ENCODE data around the gene THSD7B.

DNA sequence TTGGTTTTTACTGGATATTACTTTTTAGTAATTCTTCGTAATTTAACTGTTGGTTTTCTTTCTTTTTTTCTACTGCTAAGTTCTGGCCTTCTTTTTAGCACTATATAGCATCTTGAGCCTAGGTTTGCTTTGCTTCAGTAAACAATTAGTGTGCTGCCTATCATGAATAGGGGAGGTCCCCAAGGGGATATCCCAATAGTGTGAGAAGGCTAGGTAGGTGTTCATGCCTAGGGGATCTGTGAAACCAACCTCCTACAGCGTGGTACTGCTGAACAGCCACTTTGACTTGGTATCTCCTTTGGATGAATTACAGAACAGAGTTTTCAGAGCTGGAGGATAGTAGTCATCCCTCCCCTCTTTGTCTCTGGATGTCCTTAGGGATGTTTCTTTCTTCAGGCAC lies 888.7 kb downstream of the THSD7B start:
- TF ChIP-seq, protein P1, sequence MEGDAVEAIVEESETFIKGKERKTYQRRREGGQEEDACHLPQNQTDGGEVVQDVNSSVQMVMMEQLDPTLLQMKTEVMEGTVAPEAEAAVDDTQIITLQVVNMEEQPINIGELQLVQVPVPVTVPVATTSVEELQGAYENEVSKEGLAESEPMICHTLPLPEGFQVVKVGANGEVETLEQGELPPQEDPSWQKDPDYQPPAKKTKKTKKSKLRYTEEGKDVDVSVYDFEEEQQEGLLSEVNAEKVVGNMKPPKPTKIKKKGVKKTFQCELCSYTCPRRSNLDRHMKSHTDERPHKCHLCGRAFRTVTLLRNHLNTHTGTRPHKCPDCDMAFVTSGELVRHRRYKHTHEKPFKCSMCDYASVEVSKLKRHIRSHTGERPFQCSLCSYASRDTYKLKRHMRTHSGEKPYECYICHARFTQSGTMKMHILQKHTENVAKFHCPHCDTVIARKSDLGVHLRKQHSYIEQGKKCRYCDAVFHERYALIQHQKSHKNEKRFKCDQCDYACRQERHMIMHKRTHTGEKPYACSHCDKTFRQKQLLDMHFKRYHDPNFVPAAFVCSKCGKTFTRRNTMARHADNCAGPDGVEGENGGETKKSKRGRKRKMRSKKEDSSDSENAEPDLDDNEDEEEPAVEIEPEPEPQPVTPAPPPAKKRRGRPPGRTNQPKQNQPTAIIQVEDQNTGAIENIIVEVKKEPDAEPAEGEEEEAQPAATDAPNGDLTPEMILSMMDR (IDR thresholded peaks at IDR 0.05; ENCODE audit: low read depth, low read length, poor library complexity, severe bottlenecking), result no peak
- no peak for TF ChIP-seq EZH2phosphoT487 (IDR thresholded peaks at IDR 0.05; ENCODE audit: borderline replicate concordance, low read length)

Data from DOHH2 (cell line).